ENCODE results near the gene TFDP1. TPM values are rescaled to one million over a fixed set of nuclear protein-coding genes. Genes with fewer than 3 reads are reported as not detected.

Gene TFDP1
- total RNA-seq, 6 experiments from 2014 or later = 21.7 to 26.9 (median 25.1) TPM

DNA sequence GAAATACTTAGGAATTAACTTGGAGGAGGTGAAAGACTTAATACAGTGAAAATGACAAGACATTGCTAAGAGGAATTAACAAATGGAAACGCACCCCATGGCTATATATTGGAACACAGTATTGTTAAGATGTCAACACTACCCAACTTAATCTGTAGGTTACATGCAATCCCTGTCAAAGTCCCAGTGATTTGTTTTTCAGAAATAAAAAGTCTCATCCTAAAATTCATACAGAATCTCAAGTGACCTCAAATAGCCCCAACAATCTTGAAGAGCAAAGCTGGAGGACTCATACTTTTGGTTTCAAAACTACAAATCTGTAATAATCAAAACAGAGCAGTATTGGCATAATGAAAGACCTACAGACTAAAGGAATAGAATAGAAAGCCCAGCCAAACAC, 60.2 kb downstream of the TFDP1 start:
- ATAC-seq = no peak
- 100% methylated on average over 1 of the region's 1 CpG for WGBS (ENCODE audit: insufficient coverage, low coverage, low lambda C conversion rate, missing lambda C conversion rate)
- intact Hi-C loops (cut with DNase I) = no loop called here
- Histone ChIP-seq H3K27ac (no peak overlapping the region), H3K36me3 (peaks cover 0 to 10% (median under 1%) of the 10 kb centered on the region in 4 donors), H3K4me3 (no peak overlapping the region), H3K9me3 (no peaks in the 10 kb centered on the region), H3K27me3 (no peaks in the 10 kb centered on the region), H3K4me1 (peaks cover 0 to 24% (median 6%) of the 10 kb centered on the region in 4 donors)
- TF ChIP-seq, protein P1, sequence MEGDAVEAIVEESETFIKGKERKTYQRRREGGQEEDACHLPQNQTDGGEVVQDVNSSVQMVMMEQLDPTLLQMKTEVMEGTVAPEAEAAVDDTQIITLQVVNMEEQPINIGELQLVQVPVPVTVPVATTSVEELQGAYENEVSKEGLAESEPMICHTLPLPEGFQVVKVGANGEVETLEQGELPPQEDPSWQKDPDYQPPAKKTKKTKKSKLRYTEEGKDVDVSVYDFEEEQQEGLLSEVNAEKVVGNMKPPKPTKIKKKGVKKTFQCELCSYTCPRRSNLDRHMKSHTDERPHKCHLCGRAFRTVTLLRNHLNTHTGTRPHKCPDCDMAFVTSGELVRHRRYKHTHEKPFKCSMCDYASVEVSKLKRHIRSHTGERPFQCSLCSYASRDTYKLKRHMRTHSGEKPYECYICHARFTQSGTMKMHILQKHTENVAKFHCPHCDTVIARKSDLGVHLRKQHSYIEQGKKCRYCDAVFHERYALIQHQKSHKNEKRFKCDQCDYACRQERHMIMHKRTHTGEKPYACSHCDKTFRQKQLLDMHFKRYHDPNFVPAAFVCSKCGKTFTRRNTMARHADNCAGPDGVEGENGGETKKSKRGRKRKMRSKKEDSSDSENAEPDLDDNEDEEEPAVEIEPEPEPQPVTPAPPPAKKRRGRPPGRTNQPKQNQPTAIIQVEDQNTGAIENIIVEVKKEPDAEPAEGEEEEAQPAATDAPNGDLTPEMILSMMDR (IDR thresholded peaks at IDR 0.05) = no peak
- no peak for TF ChIP-seq POLR2A (IDR thresholded peaks at IDR 0.05)
- no peak for DNase-seq

DNA sequence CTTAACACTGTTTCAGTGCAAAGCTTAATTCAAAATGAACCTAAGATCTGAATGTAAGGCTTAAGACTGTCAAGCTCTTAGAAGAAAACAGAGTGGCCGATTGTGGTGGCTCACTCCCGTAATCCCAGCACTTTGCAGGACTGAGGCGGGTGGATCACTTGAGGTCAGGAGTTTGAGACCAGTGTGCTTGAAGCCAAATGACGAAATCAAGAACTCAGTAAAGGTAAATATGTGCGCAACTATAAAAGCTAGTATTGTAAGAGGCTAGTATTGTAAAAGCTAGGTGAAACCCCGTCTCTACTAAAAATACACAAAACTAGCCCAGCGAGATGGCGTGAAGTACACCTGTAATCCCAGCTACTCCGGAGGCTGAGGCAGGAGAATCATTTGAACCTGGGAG, 60.8 kb downstream of the TFDP1 start:
- intact Hi-C loops (cut with DNase I) = no loop called here
- H3K36me3 ChIP-seq = peaks cover 0 to 5% (median under 1%) of the 10 kb centered on the region in 4 donors
- no peaks in the 10 kb centered on the region for H3K9me3 ChIP-seq
- WGBS (ENCODE audit: insufficient coverage, low coverage, low lambda C conversion rate, missing lambda C conversion rate) = 39% methylated on average over 9 of the region's 9 CpGs
- TF ChIP-seq, protein P1 (IDR thresholded peaks at IDR 0.05) = no peak
- TF ChIP-seq POLR2A (IDR thresholded peaks at IDR 0.05) = no peak
- peak overlapping the region in 1 of 3 donors; percentile 38 for H3K27ac ChIP-seq
- ATAC-seq (peak; percentile 4 to 57 (median 40)), DNase-seq (peak in 2 of 3 donors; percentile 50 to 57)
- no peak overlapping the region for H3K4me3 ChIP-seq
- H3K27me3 ChIP-seq = no peaks in the 10 kb centered on the region
- peaks cover 0 to 24% (median 6%) of the 10 kb centered on the region in 4 donors for H3K4me1 ChIP-seq

DNA sequence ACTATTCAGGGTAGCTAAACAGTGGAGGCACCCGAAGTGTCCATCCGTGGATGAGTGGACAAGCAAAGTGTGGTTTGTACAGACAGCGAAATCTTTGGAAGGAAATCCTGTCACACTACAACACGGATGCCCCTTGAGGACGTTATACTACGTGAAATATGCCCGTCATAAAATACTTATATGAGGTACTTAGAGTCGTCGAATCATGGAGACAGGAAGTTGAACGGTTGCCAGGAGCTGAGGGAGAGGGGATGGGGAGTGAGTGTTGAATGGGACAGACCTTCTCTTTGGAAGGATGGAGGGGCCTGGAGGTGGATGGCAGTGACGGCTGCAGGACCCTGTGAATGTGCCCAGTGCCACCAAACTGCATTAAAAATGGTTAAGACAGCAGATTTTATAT, 61.8 kb downstream of the TFDP1 start:
- H3K9me3 ChIP-seq = no peaks in the 10 kb centered on the region
- WGBS (ENCODE audit: insufficient coverage, low coverage, low lambda C conversion rate, missing lambda C conversion rate) = 74% methylated on average over 11 of the region's 11 CpGs
- DNase-seq = peak in 1 of 3 donors; percentile 47
- peaks cover 0 to 24% (median 6%) of the 10 kb centered on the region in 4 donors for H3K4me1 ChIP-seq
- no peak for TF ChIP-seq POLR2A (IDR thresholded peaks at IDR 0.05)
- TF ChIP-seq, protein P1 (IDR thresholded peaks at IDR 0.05) = no peak
- ATAC-seq = no peak
- no peak overlapping the region for H3K27ac ChIP-seq
- no peak overlapping the region for H3K4me3 ChIP-seq
- H3K36me3 ChIP-seq = peaks cover 0 to 2% (median 0%) of the 10 kb centered on the region in 4 donors
- intact Hi-C loops (cut with DNase I) = no loop called here
- H3K27me3 ChIP-seq = no peaks in the 10 kb centered on the region

DNA sequence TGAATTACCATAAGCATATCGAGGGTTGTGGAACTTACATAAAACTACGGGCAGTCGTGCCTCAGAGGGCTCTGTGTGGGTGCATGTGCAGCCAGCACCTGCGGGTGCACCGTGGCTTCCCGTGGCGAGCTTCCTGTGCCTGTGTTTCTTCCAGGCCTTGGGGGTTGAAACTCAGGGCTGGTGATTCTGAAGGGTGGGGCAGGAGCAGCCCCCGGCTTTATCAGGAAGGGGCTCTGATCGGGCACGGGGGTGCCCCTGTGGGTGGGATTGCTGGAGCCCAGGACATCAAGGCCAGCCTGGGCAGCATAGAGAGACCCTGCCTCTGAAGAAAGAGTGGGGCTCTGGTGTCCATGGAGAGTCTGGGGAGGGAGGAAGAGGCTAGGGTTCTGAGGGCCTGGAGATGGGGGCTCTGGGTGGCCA, 62.4 kb downstream of the TFDP1 start:
- H3K27ac ChIP-seq = peak overlapping the region in 2 of 3 donors; percentile 39 to 70
- peak in 1 of 3 donors; percentile 50 for DNase-seq
- intact Hi-C loops (cut with DNase I) = no loop called here

More for the DNA sequence above, 62.4 kb downstream of the TFDP1 start:
- peak in 1 of 4 donors; percentile 6 for ATAC-seq
- Histone ChIP-seq H3K27me3 (no peaks in the 10 kb centered on the region), H3K4me3 (no peak overlapping the region), H3K9me3 (no peaks in the 10 kb centered on the region), H3K36me3 (peaks cover 0 to 2% (median 0%) of the 10 kb centered on the region in 4 donors), H3K4me1 (peaks cover 0 to 24% (median 6%) of the 10 kb centered on the region in 4 donors)
- TF ChIP-seq POLR2A (IDR thresholded peaks at IDR 0.05) = no peak
- TF ChIP-seq, protein P1 (IDR thresholded peaks at IDR 0.05) = no peak
- WGBS (ENCODE audit: insufficient coverage, low coverage, low lambda C conversion rate, missing lambda C conversion rate) = 72% methylated on average over 10 of the region's 10 CpGs

Measured in right lobe of liver (tissue), 6 donors.